ENCODE measurements around the gene SLC9A9.

DNA sequence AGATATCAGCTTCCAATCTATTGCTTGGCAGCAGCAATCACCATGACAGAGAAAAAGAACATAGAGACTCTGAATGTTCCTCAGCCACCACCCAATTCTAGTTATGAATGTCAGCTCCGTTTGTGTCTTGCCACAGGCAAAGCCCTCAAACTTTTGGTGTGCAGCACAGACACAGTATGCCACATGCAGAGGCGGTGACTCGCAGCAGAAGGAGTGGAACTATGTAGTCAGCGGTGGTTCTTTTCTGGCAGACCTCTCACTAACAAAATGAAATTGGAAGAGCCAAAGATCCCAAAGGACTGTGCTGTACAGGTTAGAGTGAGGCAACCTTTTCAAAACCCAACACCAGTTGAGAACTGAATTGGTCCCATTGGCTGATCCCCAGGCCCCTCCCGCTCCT, 220.9 kb downstream of the SLC9A9 start:
- TF ChIP-seq, protein P1, sequence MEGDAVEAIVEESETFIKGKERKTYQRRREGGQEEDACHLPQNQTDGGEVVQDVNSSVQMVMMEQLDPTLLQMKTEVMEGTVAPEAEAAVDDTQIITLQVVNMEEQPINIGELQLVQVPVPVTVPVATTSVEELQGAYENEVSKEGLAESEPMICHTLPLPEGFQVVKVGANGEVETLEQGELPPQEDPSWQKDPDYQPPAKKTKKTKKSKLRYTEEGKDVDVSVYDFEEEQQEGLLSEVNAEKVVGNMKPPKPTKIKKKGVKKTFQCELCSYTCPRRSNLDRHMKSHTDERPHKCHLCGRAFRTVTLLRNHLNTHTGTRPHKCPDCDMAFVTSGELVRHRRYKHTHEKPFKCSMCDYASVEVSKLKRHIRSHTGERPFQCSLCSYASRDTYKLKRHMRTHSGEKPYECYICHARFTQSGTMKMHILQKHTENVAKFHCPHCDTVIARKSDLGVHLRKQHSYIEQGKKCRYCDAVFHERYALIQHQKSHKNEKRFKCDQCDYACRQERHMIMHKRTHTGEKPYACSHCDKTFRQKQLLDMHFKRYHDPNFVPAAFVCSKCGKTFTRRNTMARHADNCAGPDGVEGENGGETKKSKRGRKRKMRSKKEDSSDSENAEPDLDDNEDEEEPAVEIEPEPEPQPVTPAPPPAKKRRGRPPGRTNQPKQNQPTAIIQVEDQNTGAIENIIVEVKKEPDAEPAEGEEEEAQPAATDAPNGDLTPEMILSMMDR (IDR thresholded peaks at IDR 0.05) = no peak
- no peak for TF ChIP-seq POLR2A (IDR thresholded peaks at IDR 0.05)
